GM12878 (cell line): ENCODE results near the gene MORC1.

Experiments
- CTCF ChIP-seq, 3 experiments: IDR thresholded peaks in 2 of 3; conservative IDR thresholded peaks in 1 of 3; 2 replicates each; pipeline ENCODE4 v1.5.1; 2011; ENCODE audit warnings: low read depth in 3 of 3, low read length in 3 of 3, mild to moderate bottlenecking in 3 of 3, control low read depth in 2 of 3, moderate library complexity in 2 of 3, inconsistent platforms in 1 of 3, mixed read lengths in 1 of 3; ENCODE audit not compliant: control insufficient read depth in 2 of 3, insufficient read depth in 1 of 3; ENCODE audit errors: extremely low read depth in 1 of 3
- NBN ChIP-seq: fragments of 450-650 bp; IDR thresholded peaks from 2 replicates; pipeline ENCODE4 v1.6.1; 2016
- POLR2A ChIP-seq: IDR thresholded peaks from 2 replicates; pipeline ENCODE4 v1.6.1; 2011; ENCODE audit warnings: low read depth, mild to moderate bottlenecking, low read length
- RFX5 ChIP-seq: IDR thresholded peaks from 2 replicates; pipeline ENCODE4 v1.6.1; 2011; ENCODE audit warnings: low read depth, low read length, improper control_type of control experiment
- TAF1 ChIP-seq: IDR thresholded peaks from 2 replicates; pipeline ENCODE4 v1.6.1; 2011; ENCODE audit warnings: mild to moderate bottlenecking, low read depth, low read length, borderline replicate concordance
- TF ChIP-seq, protein P1 (sequence below): IDR thresholded peaks from 2 replicates; pipeline ENCODE4 v1.6.1; 2012; ENCODE audit warnings: mild to moderate bottlenecking, low read depth, low read length

GRCh38 chr3:109047366-109047765, 70.6 kb downstream of the MORC1 start:
- TF ChIP-seq CTCF (IDR thresholded peaks at IDR 0.05 in 2 of 3, conservative IDR thresholded peaks at IDR 0.05 in 1 of 3; ENCODE audit: control insufficient read depth in 2 of 3, extremely low read depth in 1 of 3, insufficient read depth in 1 of 3, low read depth in 3 of 3, low read length in 3 of 3) = no peak
- TF ChIP-seq, protein P1, sequence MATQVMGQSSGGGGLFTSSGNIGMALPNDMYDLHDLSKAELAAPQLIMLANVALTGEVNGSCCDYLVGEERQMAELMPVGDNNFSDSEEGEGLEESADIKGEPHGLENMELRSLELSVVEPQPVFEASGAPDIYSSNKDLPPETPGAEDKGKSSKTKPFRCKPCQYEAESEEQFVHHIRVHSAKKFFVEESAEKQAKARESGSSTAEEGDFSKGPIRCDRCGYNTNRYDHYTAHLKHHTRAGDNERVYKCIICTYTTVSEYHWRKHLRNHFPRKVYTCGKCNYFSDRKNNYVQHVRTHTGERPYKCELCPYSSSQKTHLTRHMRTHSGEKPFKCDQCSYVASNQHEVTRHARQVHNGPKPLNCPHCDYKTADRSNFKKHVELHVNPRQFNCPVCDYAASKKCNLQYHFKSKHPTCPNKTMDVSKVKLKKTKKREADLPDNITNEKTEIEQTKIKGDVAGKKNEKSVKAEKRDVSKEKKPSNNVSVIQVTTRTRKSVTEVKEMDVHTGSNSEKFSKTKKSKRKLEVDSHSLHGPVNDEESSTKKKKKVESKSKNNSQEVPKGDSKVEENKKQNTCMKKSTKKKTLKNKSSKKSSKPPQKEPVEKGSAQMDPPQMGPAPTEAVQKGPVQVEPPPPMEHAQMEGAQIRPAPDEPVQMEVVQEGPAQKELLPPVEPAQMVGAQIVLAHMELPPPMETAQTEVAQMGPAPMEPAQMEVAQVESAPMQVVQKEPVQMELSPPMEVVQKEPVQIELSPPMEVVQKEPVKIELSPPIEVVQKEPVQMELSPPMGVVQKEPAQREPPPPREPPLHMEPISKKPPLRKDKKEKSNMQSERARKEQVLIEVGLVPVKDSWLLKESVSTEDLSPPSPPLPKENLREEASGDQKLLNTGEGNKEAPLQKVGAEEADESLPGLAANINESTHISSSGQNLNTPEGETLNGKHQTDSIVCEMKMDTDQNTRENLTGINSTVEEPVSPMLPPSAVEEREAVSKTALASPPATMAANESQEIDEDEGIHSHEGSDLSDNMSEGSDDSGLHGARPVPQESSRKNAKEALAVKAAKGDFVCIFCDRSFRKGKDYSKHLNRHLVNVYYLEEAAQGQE = no peak
- TF ChIP-seq NBN = no peak
- no peak for TF ChIP-seq TAF1
- TF ChIP-seq POLR2A = no peak
- TF ChIP-seq RFX5 = no peak
